CD1c-positive myeloid dendritic cell (primary cell): ENCODE data around the gene TRPV5.
"Not testable (repeated sequence)": the region's sequence is repeated elsewhere in the genome, so short reads cannot be mapped to it uniquely, and the experiment has no call there.

ENCODE experiments used
- DNase-seq: peaks from one replicate; pipeline ENCODE4 v3.0.0-alpha.2; 2016; ENCODE audit errors: extremely low spot score

TRPV5 gene

DNA sequence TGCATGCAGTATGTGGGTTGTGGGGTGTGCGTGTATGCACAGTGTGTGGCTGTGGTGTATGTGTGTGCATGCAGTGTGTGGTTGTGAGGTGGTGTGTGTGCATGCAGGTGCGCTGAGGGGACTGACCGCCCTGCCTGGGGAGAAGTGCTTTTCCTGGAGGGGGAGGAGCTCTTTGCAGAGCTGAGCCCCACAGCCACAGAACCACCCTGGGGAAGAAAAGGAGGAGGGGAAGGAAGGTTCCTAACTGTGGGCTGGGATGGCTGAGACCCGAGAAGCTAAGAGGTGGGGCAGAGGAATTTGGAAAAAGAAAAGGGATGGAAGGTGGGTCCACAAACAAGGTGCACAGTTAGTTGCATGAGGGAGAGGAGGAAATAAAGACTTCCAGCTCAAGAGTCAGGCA, at the start of gene TRPV5:
TRPV5 (minus strand) TSS at position 123 of the 400 bp plus-strand sequence. CDS start 287 bp downstream, outside the sequence.
- DNase-seq = no peak

DNA sequence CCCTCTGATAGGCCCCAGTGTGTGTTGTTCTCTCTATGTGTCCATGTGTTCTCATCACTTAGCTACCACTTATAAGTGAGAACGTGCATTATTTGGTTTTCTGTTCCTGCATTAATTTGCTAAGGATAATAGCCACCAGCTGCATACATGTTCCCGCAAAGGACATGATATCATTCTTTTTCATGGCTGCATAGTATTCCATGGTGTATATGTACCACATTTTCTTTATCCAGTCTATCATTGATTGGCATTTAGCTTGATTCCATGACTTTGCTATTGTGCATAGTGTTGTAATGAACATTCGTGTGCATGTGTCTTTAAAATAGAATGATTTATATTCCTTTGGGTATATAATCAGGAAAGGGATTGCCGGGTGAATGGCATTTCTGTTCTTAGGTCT, 44.9 kb upstream of the TRPV5 start:
- not testable (repeated sequence) for DNase-seq

DNA sequence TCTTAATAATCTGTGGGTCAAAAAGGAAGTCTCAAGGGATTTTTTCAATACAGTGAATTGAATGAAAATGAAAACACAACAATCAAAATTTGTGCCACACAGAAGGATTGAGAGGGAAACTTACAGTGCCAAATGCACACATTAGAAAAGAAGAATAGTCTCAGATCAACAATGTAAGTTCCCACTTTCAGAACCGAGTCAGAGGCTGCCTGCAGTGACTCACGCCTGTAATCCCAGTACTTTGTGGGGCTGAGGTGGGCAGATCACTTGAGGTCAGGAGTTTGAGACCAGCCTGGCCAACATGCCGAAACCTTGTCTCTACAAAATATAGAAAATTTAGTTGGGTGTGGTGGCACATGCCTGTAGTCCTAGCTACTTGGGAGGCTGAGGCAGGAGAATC, 41.1 kb upstream of the TRPV5 start:
- DNase-seq = no peak

DNA sequence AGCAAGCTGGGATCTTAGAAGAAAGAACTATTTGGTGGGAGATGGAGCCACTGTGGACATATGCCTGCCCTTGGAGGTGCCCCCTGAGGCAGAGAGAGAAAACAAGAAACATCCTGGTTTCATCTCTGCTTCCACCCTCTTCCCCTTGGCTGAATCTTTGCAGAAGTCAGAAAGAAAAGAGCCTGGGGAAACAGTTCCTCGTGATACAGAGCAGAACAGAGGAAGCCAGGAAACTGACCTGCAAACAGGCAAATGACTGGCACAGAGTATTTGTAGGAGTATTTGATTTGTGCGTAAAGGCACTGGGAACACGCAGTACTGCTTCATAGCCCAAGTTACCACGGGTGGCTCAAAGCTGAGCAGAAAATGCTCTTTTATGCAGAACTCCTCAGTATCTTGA, 35.6 kb upstream of the TRPV5 start:
- peak; percentile 53 for DNase-seq

DNA sequence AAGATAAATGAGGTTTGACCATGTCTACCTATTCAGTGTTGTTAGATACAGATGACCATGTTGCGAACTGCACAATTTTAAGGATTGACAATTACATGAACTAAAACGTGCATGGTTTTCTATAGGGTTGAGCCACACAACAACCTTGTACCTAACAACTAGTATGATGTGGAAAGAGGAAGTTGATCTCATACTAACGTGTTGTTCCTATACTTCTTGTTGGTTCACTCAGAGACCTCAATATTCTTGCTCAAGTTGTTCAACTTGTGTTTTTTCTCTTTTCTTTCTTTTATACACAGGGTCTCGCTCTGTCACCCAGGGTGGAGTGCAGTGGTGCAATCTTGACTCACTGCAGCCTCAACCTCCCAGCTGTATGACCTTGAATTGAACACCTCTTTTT, 34.7 kb upstream of the TRPV5 start:
- DNase-seq = peak; percentile 34

DNA sequence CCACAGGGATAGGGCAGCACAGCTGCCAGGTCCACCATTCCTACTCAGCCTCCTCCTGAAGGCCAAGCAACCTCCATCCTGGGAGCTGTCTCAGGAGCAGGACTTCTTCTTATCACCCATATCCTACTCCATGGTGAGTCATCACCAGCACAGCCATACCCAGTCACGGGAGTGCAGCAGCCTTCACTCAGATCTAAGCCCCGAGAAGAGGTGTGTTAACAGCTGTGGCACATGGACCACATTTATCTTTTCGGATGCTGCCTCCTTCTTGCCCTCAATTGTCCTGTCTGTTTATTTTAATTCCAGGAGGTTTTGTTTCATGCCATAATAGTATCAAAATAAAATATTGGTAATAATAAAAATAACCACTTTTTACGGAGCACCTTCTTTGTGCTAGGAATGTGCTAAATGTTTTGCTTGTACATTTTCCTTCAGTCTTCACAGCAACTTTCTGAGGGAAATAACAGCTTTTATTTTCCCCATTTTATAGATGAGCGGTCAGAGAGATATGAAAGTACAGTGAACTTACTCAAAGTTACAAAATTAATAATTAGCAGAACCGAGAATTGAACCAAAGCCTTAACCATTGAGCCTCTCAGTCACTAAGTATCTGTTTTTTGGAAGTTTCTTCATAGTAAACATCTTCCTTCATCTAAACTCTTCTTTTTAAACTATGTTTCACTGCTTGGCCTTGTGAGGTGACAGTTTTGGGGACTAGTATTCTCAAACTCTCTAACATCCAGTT, 31.1 kb upstream of the TRPV5 start:
- no peak for DNase-seq

DNA sequence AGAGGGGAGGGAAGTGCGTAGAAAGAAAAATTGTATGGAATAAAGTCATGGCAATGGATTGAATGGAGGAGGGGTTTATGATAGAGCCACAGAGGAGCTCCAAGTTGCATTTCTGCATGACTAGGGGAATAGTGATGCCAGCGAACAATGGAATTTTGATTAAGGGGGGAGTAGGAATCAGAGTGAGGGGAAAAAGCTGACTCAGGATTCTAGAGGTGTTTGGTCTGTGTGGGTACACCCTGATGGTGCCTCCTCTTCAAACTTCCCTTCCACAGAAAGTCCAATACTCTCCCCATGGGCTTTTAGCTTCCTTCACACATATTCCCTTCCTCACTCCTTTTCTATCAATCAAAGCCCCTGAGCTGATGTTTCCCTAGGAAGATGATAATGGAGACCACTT, 30.4 kb upstream of the TRPV5 start:
- DNase-seq = no peak

DNA sequence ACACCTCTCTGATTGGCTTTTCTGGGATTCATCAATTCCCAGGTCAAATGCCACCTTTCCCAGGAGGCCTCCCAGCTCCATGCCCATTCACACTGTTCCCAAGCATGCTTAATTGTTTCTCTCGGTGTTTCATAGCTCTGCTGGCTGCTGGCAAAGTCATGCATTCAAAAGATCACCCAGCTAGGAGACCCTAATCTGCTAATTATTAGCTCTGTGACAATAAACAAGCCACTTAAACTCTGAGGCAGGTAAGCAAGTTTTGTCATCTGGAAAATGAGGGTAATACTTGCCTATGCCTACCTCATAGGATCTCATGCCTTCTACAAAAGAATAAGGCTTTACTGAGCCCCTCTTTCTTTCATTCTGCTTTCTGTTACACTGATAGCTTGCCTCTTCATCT, 29.4 kb upstream of the TRPV5 start:
- no peak for DNase-seq

DNA sequence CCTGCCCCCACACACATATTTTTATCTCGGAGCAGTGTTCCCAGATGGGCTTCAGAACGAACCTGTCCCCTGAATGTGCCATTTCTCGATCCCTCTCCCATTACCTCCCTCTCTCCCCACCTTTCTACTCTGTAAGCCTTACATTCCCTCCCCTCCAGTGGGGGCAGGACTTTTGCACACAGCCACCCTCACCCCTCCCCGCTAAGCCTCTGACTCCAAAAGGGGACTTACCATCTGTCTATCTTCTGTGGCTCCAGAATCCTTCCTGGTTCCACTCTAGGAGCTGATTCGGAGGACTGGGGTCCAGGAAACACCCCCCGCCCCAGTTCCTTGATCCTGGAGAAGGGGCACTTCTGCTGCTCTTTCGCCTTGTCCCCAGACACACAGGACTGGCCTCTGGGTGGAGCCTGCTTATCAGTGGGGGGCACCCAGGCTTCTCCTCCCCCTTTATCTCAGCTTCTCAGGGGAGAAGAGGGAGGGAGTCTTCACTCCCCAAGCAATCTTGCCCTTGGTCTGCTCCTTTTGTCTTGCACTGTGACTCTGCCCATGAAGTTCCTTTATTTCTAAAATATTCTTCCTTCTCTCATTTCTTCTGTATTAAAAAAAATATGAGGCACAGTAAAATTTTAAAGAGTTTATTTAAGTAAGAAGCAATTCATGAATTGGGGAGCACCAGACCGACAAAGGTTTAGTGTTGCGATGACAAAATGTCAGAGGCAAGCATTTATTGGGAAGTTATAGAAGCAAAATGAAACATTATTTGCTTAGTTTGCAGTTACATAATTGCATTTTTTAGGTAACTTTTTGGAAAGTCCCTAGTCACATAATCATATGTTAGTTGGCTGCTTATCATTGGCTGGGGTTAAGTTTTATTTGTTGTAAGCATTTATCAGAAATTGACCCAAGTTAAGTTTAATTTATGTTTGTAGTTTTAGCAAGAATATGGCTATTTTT, 28.7 kb upstream of the TRPV5 start, which contains the start of gene KEL:
KEL (minus strand) TSS at position 391 of the 954 bp plus-strand sequence; CDS start at position 234, 157 bp downstream.
- DNase-seq = no peak

DNA sequence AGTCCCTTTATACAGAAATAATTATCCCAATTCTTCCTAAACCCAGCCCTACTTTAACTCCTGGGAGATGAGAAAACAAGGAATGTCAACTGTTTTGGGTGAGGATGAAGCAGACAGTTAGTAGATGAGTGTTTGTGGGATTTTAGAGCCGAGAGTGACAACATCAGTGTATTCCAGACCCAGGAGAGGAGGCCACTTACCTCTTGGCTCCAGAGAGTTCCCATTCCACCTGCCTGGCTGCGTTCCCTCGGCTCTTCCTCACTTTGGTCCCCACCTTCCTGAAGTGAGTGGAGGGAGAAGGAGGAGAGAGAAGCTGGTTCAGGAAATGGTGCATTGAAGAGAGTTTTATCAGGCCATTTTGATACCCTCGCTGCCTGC, 28.0 kb upstream of the TRPV5 start:
- DNase-seq = no peak

DNA sequence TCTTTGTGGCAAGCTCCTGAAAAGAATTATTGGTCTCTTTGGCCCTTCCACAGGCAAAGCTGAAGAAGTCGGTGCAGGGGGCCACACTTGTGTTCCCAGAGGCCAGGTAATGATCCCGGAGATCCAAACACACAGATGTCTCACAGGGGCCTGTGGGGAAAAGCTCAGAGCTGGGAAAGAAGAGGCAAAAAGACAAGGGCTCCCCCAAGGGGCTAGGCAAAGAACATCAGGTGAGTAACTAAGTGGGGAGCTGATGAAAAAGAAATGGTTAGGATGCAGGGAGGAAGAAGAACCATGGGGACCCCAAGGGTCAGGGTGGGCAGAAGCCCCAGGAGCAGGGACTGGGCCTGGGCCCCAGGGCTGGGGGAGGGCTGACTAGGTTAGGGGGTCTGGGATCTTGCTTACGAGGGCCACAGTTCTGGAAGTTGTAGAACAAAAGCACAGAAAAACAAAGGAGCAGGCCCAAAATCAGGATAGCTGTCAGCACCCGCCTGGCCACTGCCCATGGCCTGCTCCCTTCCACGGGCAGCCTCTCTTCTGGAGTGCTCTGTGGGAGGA, 27.5 kb upstream of the TRPV5 start:
- peak; percentile 8 for DNase-seq

DNA sequence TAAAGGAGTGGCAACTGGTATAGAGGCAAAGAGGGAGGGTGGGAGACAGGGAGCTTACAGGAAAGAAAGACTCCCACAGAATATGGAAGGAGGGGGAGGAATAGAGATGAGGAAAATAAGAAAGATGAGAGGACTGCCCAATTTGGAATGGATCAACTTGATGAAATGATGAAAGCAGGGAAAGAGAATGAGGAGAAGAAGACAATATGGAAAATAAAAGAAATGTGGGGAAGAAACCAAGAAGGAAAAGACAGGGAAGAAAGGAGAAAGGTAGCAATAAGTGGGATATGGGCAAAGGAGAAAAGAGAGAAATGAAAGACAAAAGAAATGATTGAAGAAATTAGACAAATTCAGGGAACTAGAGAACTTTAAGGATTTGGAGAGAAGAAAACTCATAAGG, 25.7 kb upstream of the TRPV5 start:
- DNase-seq = no peak

DNA sequence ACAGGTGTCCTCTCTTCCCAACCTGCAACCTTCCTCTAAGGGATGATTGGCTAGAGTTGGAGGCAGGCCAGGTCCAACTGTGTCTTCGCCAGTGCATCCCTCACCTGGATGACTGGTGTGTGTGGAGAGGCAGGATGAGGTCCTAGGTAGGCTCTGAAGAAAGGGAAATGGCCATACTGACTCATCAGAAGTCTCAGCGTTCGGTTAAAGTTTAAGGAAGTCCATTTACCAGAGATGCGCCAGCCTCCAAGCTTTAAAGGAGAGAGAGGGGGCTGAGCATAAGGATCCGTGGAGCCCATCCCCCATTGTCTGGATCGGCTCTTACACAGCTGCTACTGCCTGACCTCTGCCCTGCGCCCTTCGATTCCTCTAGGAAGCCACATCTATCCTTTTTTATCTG, 24.2 kb upstream of the TRPV5 start:
- peak; percentile 16 for DNase-seq

DNA sequence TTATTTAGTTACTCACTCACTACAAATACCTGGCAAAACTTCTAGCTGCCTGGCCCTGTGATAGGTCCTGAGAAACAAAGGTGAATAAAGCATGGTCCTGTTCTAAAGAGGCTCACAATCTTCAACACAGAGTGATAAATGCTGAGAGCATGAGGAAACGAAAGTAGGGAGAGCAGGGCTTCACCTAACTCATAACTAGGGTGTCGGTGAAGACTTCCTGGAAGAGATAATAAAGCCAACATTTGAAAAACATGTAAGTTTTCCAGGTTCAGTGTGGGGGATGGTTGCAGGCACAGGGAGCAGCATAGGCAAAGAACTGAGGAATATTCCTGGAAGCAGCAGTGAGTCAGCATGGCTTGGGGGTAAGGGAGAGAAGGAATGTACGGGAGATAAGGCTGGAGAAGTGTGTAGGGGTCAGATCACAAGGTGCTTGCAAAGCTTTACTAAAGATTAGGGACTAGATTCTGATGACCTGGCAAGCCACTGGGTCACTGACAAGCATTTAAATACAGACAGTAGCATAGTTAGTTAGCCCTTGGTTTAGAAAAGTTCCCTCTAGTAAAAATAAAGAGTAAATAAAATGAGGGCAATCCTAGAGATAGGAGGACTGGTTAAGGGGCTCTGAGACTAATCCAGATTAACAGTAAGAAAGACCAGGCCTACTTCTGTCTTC, 23.5 kb upstream of the TRPV5 start:
- DNase-seq = no peak

DNA sequence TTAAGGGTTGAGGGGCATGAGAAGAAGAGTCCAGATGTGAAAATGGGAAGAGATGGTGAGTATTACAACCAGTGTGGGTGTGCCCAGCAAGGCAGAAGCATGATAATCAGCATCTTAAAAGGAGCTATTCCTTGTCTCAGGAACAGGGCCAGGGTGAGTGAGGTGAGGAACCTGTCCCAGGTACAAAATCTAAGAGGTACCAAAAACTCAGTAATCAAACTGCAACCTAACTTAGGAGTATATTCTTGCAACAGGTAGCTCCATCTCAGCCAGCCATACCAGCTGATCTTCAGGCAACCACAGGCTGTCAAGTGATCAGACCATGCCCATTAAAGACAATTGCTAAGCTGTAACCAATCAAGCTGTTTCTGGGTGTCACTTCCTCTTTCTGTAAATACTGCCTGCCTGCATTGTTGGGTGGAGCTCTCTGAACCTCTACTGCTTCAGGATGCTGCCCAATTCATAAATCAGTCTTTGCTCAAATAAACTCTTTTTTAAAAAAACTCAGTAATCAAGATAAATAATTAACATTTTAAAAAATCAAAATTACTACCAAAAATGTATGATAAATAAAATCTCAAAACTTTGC, 21.2 kb upstream of the TRPV5 start:
- peak; percentile 13 for DNase-seq

DNA sequence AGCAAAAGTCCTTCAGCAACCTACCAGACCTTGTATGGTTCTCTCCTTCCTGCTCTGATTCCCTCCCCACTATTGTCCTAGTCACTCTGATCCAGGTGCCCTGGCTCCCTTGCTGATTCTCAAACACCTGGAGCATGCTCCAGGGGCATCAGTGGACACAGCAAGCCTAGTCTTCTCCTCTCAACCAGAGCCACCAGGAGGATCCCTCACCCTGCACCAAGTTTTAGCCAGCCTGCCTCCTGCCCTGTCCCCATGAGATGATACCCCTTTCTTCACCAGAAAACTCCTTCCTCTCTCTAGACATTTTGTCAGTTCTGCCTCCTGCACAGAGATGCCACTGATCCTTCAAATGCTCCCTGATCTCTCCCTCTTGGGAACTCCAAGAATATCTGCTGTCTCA, 16.7 kb upstream of the TRPV5 start:
- no peak for DNase-seq

DNA sequence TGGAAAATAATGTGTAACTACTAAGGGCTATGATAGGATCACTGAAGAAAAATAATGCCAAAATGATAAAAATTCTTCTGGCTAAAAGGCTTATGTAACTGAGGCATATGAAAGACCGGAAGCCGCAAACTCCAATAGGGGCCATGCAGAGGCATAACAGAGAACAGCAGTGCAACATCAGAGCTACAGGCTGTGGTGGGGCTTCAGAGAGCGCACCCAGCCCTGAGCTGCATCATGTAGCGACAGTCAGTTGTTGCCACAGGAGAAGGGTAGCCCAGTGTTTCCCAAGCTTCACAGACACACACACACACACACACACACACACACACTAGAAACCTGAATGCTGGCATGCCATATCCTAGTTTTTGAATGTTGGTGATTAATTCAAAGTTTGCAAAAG, 15.1 kb upstream of the TRPV5 start:
- no peak for DNase-seq

DNA sequence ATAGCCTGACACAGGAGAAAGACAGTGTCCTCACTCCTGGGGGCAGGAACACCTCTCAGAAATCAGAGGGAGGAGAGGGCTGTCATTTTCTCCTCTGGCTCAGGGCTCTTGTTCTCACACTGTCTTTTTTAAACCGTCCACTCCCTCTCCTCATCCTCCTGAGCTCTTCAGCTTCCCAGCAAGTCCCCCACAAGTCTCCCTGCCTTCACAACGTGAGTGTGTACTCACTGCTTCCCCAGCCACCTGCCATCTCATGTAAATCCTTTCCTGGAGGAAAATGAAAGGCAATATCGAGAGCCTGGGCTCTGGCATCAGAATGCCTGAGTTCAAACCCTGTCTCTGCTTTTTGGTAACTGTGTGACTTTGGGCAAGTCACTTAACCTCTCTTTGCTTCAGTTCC, 11.5 kb upstream of the TRPV5 start:
- DNase-seq = no peak

DNA sequence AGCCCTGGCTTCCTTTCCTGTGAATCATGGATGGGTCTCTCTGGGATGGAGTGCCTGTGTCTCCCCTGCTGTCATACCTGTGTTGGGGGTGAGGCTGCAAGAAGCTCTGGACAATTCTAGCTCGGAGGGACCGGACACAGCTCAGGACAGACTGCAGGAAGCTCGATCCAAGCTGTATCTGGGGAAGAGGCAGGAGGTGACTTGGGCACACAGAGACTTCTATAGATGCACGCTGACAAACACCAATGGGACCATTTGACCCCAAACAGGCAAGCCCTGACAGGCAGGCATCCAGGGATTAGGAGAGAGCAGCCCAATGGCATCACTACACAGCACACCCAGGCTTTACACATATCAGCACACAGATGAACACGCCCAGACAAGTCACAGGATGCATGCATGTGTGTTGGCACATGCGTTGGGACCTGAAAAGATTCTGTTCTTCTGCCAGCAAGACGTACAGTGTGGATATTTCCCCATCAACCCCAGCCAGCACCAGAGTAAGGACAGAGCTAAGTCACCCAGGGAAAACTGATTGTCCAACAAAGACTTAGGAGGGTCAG, 10.2 kb upstream of the TRPV5 start:
- DNase-seq = no peak

DNA sequence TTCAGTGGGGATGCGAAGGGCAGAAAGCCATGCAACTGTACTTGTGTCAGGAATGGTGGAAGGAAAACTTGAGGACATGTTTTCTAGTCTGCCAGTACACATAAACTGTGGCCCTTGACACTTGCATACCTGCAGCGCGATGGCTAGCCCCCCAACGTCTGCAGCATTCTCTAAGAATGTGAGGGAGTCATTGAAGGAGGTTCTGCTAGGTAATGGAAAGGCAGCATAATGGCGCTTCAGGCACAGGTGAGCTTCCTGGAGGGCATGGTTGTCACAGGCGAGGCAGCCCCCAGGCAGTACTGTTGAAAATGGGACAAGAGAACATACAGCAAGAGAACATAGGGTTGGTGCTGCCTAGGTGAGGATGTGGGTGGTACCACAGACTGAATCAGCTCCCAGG, 9.2 kb upstream of the TRPV5 start:
- DNase-seq = no peak

DNA sequence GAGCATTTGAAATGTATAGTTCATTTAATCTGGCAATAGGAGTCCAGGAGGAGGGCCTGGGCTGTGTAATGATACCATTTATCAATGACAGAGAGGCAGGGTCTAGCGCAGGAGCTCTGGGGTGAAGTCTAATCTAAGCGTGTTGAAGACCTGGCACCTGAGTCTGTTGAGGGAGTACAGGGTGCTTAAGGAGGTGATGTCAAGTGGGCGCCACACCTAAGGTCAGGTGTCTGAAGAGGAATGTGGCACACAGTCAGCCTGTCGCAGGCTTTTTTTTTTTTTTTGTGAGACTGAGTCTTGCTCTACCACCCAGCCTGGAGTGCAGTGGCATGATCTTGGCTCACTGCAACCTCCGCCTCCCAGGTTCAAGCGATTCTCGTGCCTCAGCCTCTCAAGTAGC, 8.0 kb upstream of the TRPV5 start:
- DNase-seq = no peak
